Neural progenitor cell (in vitro differentiated cells): ENCODE data around the gene MEGF6. TPM values are rescaled to one million over a fixed set of nuclear protein-coding genes. Genes with fewer than 3 reads are reported as not detected.

Source experiments
- DNase-seq: peaks from one replicate; pipeline ENCODE4 v3.0.0-alpha.2; 2016; ENCODE audit warnings: low spot score
- H2AFZ ChIP-seq: fragments of 200-600 bp; sonication (generic); replicated peaks from 2 replicates; pipeline ENCODE4 v1.6.1; 2016; ENCODE audit warnings: antibody characterized with exemption
- H3F3A ChIP-seq: fragments of 200-600 bp; sonication (generic); 2 replicates; pipeline ENCODE4 v1.6.1; 2016; ENCODE audit warnings: antibody characterized with exemption, low read depth
- H3K27ac ChIP-seq: fragments of 200-600 bp; sonication (generic); 2 replicates; pipeline ENCODE4 v1.5.1; 2016; ENCODE audit warnings: mild to moderate bottlenecking
- H3K27me3 ChIP-seq: fragments of 200-600 bp; sonication (generic); 2 replicates; pipeline ENCODE4 v1.6.1; 2016; ENCODE audit warnings: mild to moderate bottlenecking, moderate library complexity
- H3K36me3 ChIP-seq: fragments of 200-600 bp; sonication (generic); 2 replicates; pipeline ENCODE4 v1.5.1; 2016
- H3K4me1 ChIP-seq: fragments of 200-600 bp; sonication (generic); 2 replicates; pipeline ENCODE4 v1.6.1; 2016; ENCODE audit warnings: mixed run types
- H3K4me2 ChIP-seq: fragments of 200-600 bp; sonication (generic); 2 replicates; pipeline ENCODE4 v1.6.1; 2016
- H3K4me3 ChIP-seq: fragments of 200-600 bp; sonication (generic); 2 replicates; pipeline ENCODE4 v1.5.1; 2016
- H3K79me2 ChIP-seq: fragments of 200-600 bp; sonication (generic); 2 replicates; pipeline ENCODE4 v1.6.1; 2016; ENCODE audit warnings: low read depth
- H3K9ac ChIP-seq: fragments of 200-600 bp; sonication (generic); 2 replicates; pipeline ENCODE4 v1.6.1; 2016
- H3K9me3 ChIP-seq: fragments of 200-600 bp; sonication (generic); 2 replicates; pipeline ENCODE4 v1.5.1; 2016; ENCODE audit warnings: low read depth
- H4K20me1 ChIP-seq: fragments of 200-600 bp; sonication (generic); 2 replicates; pipeline ENCODE4 v1.6.1; 2016; ENCODE audit warnings: low read depth
- H3K27ac Mint-ChIP-seq: 3 replicates; pipeline ENCODE4 v1.8.0; 2021; ENCODE audit warnings: mixed read lengths
- H3K27me3 Mint-ChIP-seq: 2 replicates; pipeline ENCODE4 v1.8.0; 2022; ENCODE audit warnings: low read depth, mild to moderate bottlenecking, inconsistent platforms, moderate library complexity, mixed read lengths; ENCODE audit not compliant: insufficient read depth
- H3K36me3 Mint-ChIP-seq: 3 replicates; pipeline ENCODE4 v1.8.0; 2021; ENCODE audit warnings: mixed read lengths
- H3K4me1 Mint-ChIP-seq: 3 replicates; pipeline ENCODE4 v1.8.0; 2021; ENCODE audit warnings: mixed read lengths
- H3K4me3 Mint-ChIP-seq: 3 replicates; pipeline ENCODE4 v1.8.0; 2021; ENCODE audit warnings: mild to moderate bottlenecking, moderate library complexity, mixed read lengths
- H3K9me3 Mint-ChIP-seq: 3 replicates; pipeline ENCODE4 v1.8.0; 2020; ENCODE audit warnings: mixed read lengths
- EZH2 ChIP-seq: fragments of 200-600 bp; sonication (generic); IDR thresholded peaks from 2 replicates; pipeline ENCODE4 v1.6.1; 2017; ENCODE audit warnings: antibody characterized with exemption, mild to moderate bottlenecking, moderate library complexity
- EZH2phosphoT487 ChIP-seq: fragments of 200-600 bp; sonication (generic); IDR thresholded peaks from 2 replicates; pipeline ENCODE4 v1.6.1; 2017; ENCODE audit warnings: antibody characterized with exemption
- total RNA-seq: library from RNA; depleted of rRNA; stranded (reverse); fragments of >200 nt; gene quantifications from 2 replicates; pipeline ENCODE4 v1.2.3, GENCODE V29; 2015; ENCODE audit warnings: low replicate concordance
- TF ChIP-seq, protein P1 (sequence below): fragments of 200-600 bp; sonication (generic); IDR thresholded peaks from 2 replicates; pipeline ENCODE4 v1.5.1; 2017; ENCODE audit warnings: antibody characterized with exemption, mild to moderate bottlenecking

Gene MEGF6
- total RNA-seq, 1 donor from 2014 or later, result 1.7 TPM

DNA sequence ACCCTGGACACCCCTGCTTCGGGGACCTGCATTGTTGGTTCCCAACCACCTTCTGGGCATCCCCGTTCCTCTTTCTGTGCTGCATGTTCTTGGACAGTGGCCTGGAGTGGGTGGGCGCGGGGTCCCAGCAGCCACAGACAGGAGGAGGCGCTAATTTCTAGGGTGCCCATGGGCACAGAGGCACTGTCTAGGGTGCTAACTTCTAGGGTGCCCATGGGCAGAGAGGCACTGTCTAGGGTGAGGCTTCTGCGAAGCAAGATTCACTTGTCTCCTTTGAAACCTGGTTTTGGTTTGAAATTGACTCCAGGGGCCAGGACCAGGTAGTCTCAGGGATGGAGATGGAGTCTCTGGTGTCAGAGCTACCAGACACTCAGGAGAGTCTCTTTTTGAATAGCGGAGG, 815 bp upstream of the MEGF6 start:
- Mint-ChIP-seq H3K4me3 (peak overlapping the region; percentile 78), H3K27me3 (peaks cover 7% of the 10 kb centered on the region), H3K4me1 (peaks cover 70% of the 10 kb centered on the region), H3K36me3 (no peaks in the 10 kb centered on the region), H3K27ac (no peak overlapping the region), H3K9me3 (no peaks in the 10 kb centered on the region)
- no peak for DNase-seq
- Histone ChIP-seq H3K4me1 (peaks cover 53% of the 10 kb centered on the region), H3K4me2 (peak overlapping the region; percentile 72), H3K27me3 (peaks cover 20% of the 10 kb centered on the region), H3K9me3 (no peaks in the 10 kb centered on the region), H3K36me3 (no peaks in the 10 kb centered on the region), H3K4me3 (no peak overlapping the region), H3F3A (peaks cover 13% of the 10 kb centered on the region), H3K9ac (no peak overlapping the region), H3K79me2 (peaks cover 25% of the 10 kb centered on the region), H4K20me1 (peaks cover 49% of the 10 kb centered on the region), H2AFZ (no peak overlapping the region), H3K27ac (no peak overlapping the region)
- TF ChIP-seq EZH2phosphoT487, result no peak
- TF ChIP-seq EZH2, result no peak
- TF ChIP-seq, protein P1, sequence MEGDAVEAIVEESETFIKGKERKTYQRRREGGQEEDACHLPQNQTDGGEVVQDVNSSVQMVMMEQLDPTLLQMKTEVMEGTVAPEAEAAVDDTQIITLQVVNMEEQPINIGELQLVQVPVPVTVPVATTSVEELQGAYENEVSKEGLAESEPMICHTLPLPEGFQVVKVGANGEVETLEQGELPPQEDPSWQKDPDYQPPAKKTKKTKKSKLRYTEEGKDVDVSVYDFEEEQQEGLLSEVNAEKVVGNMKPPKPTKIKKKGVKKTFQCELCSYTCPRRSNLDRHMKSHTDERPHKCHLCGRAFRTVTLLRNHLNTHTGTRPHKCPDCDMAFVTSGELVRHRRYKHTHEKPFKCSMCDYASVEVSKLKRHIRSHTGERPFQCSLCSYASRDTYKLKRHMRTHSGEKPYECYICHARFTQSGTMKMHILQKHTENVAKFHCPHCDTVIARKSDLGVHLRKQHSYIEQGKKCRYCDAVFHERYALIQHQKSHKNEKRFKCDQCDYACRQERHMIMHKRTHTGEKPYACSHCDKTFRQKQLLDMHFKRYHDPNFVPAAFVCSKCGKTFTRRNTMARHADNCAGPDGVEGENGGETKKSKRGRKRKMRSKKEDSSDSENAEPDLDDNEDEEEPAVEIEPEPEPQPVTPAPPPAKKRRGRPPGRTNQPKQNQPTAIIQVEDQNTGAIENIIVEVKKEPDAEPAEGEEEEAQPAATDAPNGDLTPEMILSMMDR, result no peak

DNA sequence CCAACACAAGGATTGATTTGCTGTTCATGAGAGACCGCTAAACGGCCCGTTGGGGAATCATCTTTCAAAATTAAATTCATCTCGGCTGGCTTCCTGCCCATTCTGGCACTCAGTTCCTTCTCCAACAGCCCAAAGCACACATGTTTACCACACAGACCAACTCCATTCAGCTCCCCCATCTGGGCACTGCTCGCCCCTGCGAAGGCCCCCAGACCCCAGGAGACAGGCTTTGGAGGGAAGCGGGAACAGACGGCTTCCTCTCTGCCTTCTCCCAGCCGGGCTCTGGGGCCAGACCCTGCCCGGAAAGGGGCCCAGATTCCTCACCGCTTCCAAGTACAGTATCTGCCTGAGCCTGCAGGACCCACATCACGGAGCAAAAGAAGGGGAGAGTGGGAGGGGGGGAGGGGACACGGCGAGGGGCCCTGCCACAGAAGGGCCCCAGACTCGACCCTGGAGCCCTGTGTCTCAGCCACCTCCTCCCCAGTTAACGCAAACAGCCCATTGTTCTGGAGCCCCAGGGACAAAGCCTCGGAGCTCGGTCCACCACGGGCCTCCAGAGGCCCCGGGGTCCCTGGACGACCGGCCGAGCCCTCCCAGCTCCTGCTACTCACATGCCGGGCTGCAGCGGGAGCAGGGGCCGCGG, 660 bp downstream of the MEGF6 start:
- Mint-ChIP-seq H3K36me3 (no peaks in the 10 kb centered on the region), H3K9me3 (no peaks in the 10 kb centered on the region)

DNA sequence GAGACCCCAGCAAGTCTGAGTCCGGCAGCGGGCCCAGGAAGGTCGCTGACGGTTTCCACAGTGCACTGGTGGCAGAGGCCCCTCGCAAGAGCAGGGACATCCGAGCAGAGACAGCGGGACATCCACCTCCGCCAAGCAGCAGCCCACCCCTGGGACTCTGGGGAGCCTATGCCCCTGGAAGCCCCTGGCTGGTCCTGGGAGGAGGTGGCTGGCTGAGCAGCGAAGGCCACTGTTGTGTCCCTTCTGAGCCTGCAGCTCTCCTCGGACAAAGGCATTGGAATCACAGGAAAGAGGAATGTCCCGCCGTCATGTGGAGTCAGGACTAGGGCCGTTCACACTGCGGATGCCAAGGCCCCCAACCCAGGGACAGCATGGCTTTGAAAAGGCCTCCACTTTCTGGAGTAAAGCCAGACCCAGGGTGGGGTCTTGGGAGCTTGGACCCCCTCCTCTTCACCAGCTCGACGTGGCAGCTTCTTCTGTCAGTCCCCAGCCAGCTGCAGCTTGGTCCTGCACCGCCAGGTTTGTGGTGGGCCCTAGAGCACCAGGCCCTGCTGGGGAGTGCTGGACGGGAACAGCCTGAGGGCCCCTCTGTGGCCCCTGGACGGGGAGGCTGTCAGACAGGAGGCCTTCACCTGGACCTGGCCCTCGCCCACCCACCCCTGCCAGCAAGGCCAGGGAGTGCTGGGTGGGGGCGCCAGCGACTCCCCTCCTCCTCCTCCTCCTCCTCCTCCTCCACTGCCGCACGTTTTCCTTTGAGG, 1.4 kb downstream of the MEGF6 start:
- TF ChIP-seq, protein P1, result no peak
- TF ChIP-seq EZH2, result no peak
- TF ChIP-seq EZH2phosphoT487, result no peak
- Histone ChIP-seq H3K27me3 (peaks cover 20% of the 10 kb centered on the region), H3F3A (peaks cover 11% of the 10 kb centered on the region), H3K9ac (no peak overlapping the region), H3K4me1 (peaks cover 52% of the 10 kb centered on the region), H3K9me3 (no peaks in the 10 kb centered on the region), H3K36me3 (no peaks in the 10 kb centered on the region), H3K4me3 (peak overlapping the region; percentile 72), H4K20me1 (peaks cover 56% of the 10 kb centered on the region), H3K4me2 (peak overlapping the region; percentile 96), H3K27ac (no peak overlapping the region), H2AFZ (no peak overlapping the region), H3K79me2 (peaks cover 25% of the 10 kb centered on the region)
- H3K27ac Mint-ChIP-seq, result no peak overlapping the region
- H3K27me3 Mint-ChIP-seq, result peaks cover 8% of the 10 kb centered on the region
- H3K4me3 Mint-ChIP-seq, result peak overlapping the region; percentile 91
- DNase-seq, result peak; percentile 66
- peaks cover 63% of the 10 kb centered on the region for H3K4me1 Mint-ChIP-seq
- no peaks in the 10 kb centered on the region for H3K9me3 Mint-ChIP-seq
- H3K36me3 Mint-ChIP-seq, result no peaks in the 10 kb centered on the region

More for the DNA sequence above, 660 bp downstream of the MEGF6 start:
- H4K20me1 ChIP-seq, result peaks cover 57% of the 10 kb centered on the region
- no peaks in the 10 kb centered on the region for H3K36me3 ChIP-seq
- Mint-ChIP-seq H3K27me3 (peaks cover 8% of the 10 kb centered on the region), H3K4me3 (peak overlapping the region; percentile 91), H3K27ac (no peak overlapping the region), H3K4me1 (peaks cover 65% of the 10 kb centered on the region)
- TF ChIP-seq, protein P1, result no peak
- no peak for TF ChIP-seq EZH2phosphoT487
- H3K79me2 ChIP-seq, result peaks cover 25% of the 10 kb centered on the region
- H3K4me1 ChIP-seq, result peaks cover 53% of the 10 kb centered on the region
- H2AFZ ChIP-seq, result peak overlapping the region; percentile 23
- H3K27me3 ChIP-seq, result peaks cover 20% of the 10 kb centered on the region
- peak; percentile 51 for DNase-seq
- no peak overlapping the region for H3K27ac ChIP-seq
- H3K4me3 ChIP-seq, result peak overlapping the region; percentile 72
- H3K9ac ChIP-seq, result peak overlapping the region; percentile 30
- H3K9me3 ChIP-seq, result no peaks in the 10 kb centered on the region
- H3K4me2 ChIP-seq, result peak overlapping the region; percentile 96
- H3F3A ChIP-seq, result peaks cover 13% of the 10 kb centered on the region
